ENCODE data around the gene RALGPS2.
A peak's percentile ranks its signal among the peaks of the same experiment; 100 is the strongest.
"Not testable (repeated sequence)": the region's sequence is repeated elsewhere in the genome, so short reads cannot be mapped to it uniquely, and the experiment has no call there.

RALGPS2 gene

DNA sequence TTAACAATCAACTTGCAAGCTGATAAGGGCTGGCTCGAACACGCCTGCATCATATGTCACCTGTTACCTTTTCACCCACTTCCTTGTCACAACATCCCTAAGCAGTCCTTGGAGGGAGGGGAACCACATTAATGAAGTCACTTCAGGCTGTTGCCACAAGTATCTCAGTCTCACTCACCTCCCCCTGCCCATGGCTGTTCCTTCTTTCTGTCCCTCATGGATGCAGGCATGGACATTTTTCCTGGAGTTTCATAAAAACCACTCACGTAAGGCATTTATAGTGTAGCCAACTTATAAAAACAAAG lies 222.6 kb downstream of the RALGPS2 start:
- DNase-seq, result no peak

DNA sequence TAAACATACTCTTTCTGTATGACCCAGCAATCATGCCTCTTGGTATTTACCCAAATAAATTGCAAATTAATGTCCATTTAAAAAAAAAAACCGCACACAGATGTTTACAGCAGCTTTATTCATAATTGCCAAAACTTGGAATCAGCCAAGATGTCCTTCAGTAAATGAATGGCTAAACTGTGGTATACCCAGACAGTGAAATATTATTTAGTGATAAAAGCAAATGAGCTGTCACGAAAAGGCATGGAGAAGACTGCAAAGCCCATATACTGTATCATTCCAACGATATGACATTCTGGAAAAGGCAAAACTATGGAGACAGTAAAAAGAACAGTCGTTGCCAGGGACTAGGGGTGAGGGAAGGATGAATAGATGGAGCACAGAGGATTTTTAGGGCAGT lies 223.6 kb downstream of the RALGPS2 start:
- no peak for DNase-seq

DNA sequence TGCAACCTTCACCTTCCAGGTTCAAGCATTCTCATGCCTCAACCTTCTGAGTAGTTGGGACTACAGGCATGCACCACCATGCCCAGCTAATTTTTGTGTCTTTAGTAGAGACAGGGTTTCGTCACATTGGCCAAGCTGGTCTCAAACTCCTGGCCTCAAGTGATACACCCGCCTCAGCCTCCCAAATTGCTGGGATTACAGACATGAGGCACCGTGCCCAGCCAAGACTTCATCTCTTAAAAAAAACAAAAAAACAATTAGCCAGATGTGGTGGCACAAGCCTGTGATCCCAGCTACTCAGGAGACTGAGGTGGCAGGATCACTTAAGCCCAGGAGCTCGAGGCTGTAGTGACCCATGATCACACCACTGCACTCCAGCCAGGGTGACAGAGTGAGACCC lies 224.8 kb downstream of the RALGPS2 start:
- DNase-seq, result not testable (repeated sequence)

GRCh38 chr1:178951600-178951999 lies 226.6 kb downstream of the RALGPS2 start:
- DNase-seq, result no peak

DNA sequence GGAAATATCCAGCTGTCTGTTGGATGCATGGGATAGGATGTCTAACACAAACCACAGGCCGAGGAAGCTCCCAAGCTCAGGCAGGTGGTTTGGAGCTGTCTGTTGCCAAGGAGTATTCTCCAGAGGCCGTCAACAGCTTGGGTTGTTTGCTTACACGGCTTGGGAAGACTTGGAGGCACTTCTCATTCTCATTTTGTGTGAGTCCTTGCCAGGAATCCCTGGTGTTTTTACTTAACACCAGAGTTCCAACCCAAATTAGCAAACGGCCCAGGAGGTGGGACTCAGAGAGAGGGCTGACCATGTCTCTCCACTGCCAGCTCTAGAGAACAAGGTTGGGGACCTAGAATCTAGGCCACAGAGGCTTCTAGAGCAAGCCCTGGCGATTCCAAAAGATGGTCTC lies 228.0 kb downstream of the RALGPS2 start:
- peak; percentile 68 for DNase-seq

GRCh38 chr1:178953538-178954324 lies 228.7 kb downstream of the RALGPS2 start:
- DNase-seq, result no peak

GRCh38 chr1:178954325-178954690 lies 229.3 kb downstream of the RALGPS2 start:
- no peak for DNase-seq

GRCh38 chr1:178954937-178955336 lies 229.9 kb downstream of the RALGPS2 start:
- DNase-seq, result no peak

DNA sequence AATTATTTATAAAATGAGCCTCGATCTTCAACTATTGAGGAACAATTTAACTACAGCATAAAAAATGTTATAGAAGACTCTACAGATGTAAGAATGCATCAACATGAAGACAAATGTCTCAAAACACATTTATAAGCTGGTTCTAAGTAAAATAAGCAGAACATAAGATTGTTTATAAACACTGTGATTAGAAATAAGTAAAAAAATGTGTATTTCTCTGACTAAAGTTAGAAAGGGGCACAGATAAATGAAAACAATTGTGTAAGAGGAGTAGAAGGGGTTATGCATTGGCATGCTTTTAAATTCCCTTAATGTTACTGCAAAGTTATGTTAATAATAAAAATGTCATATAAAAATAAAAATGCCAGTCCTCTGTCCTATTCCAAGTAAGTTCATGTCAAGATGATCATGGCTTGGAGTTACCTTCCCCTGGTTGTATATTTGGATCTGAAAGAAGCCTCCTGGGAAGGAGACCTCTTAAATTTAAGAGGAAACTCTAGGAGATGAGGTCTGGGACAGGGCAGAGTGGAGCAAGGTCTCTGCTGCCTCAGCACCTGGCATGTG lies 230.4 kb downstream of the RALGPS2 start:
- DNase-seq, result no peak

GRCh38 chr1:178958491-178958890 lies 233.4 kb downstream of the RALGPS2 start:
- DNase-seq, result no peak

DNA sequence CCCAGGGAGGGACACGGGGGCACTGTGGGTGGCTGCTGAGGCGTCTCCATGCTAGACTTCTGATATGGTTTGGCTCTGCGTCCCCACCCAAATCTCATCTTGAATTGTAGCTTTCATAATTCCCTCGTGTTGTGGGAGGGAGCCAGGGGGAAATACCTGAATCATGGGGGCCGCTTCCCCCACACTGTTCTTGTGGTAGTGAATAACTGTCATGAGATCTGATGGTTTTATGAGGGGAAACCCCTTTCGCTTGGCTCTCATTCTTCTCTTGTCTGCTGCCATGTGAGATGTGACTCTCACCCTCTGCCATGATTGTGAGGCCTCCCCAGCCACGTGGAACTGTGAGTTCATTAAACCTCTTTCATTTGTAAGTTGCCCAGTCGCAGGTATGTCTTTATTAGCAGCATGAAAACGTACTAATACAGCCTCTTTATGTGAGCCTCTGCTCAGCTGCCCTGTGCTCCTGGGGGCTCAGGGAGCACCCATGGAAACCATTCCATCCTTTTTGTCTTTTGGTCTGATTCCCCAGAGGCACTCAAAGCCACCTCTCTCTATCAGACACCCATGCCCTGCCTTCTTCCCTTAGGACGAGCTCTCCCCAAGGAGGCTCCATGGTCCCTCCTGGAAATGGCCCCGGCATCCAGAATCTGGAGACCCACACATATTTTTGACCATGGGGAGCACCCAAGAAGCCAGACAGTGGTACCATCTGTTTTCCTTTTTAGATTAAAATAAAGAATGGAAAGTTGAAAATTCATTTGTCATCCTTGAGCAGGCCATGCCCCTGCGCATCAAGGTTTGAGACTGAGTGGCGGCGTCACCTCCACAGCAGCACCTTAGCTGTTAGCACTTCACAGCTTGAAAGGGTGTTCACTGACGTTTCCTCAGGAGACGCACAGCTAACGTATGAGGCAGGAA lies 234.8 kb downstream of the RALGPS2 start:
- DNase-seq, result no peak

DNA sequence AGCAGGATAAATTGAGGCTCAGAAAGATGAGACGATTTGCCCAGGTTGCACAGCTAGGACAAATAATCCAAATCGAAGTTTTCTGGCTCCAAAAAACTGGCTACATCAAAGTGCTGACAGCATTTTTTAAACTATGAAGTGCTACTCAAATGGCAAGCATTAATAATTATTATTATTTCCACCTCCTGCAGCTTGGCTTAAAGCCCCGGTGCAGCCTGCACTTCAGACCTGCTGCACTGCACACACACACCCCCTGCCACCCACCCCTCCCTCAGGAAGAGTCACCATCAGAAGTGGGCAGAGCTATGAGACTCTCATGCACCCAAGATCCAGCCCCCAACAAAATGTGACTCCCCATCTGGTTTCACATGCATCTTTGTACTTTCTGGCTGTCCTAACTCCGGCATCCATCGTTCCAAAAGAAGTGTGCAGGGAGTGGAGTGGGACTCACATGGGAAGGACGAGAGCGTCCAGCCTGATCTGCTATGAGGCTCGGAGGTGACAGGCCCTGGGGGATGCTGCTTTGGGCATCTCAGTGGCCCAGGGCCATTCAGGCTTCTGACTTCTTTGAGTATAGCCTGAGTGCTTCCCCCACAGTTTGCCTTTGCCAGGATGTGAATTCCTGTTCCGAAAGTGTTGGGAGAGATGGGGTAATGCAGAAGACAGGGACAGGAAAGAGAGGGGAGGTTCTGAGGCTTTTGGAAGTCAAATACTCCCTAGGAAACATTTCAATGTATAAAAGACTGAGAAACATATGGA lies 235.6 kb downstream of the RALGPS2 start:
- peak; percentile 51 for DNase-seq

- DNase-seq, result no peak
Observed at GRCh38 chr1:178961331-178961730, 236.3 kb downstream of the RALGPS2 start.

DNA sequence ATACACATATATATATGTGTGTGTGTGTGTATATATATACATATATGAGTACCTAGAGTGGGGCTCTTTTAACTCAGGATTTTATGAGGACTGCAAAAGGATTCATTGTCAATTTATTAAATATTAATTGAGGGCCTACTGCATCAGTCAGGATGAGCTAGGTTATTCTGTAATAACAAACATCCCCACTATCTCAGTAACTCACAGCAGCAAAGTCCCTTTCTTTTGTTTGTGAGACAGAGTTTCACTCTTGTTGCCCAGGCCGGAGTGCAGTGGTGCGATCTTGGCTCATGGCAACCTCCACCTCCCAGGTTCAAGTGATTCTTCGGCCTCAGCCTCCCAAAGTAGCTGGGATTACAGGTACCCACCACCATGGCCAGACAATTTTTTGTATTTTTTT lies 236.8 kb downstream of the RALGPS2 start:
- DNase-seq, result no peak

GRCh38 chr1:178962853-178963711 lies 238.0 kb downstream of the RALGPS2 start:
- peak; percentile 45 for DNase-seq

- no peak for DNase-seq
Observed at GRCh38 chr1:178964469-178965330, 239.7 kb downstream of the RALGPS2 start.

DNA sequence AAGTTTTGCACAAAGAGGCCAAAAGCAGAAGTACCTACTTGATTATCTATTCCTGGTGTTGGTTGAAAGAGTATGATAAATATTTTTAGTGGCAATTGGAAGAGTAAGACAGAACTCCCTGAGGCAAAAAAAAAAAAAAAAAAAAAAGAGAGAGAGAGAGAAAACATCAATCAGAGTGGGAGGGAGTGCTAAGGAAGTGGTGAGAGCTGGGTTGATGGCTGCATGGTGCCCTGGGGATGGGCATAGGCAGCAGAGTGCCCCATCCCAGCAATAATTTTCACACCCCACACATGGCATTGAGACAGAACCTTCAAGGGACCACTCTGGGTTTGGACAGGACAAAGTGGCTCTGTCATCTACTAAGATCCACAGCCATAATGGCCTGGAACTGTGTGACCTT lies 241.3 kb downstream of the RALGPS2 start:
- DNase-seq, result no peak

DNA sequence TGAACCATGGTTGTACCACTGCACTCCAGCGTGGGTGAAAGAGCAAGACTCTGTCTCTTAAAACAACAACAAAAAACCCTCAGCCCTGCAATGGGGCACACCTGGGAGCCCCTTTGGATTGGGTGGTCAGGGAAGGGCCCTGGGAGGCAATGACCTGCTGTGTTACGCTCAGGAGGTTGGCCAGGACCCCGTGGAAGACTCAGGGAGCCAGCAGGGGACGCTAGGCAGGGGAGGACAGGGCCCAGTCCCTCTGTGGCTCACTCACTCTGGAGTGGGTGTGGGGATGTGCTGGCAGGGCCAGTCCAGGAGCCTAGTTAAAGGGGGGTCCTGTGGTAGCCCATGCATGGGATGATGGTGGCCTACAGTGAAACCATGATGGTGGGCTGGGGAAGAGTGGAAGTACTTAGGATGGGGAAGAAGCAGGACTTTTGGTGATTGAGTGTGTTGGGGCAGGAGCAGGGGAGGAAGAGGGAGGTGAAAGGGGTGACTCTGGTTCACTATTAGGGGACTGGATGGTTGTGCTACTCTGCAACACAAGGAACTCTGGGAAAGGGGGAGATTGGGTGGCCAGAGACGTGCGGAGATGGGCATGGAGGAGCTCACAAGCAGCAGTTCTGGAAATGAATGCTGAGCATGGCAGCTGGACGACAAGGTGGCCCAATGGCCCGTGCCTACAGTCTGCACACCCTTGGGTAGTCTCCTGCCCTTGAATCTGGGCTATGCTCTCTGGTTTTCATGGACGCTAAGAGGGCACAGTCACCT lies 244.4 kb downstream of the RALGPS2 start:
- no peak for DNase-seq

DNA sequence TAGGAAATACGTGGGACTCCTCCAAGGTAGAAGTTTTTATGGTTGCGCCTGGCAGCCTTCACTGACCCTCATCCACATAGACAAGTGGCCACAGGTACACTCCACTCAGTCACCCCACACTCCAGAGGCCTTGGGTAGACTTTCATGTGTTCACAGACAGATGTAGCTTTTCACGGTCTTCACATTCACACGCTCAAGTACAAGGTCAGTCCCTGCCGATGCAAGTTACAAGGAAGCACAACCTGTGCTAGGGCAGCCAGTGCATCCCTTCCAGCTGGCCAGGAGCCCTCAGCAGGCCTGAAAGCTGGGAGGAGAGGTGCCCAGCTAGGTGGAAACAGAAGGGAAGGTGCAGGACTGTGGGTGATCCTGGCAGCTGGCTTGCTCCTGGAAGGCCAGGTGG lies 245.1 kb downstream of the RALGPS2 start:
- DNase-seq, result no peak

Measured in eye (tissue), 1 donor.